Metanephros (tissue), 2 donors: ENCODE data around the gene TP63. TPM values are rescaled to one million over a fixed set of nuclear protein-coding genes. Genes with fewer than 3 reads are reported as not detected.

Source experiments
- small RNA-seq: library from RNA; depleted of rRNA; stranded (forward); fragments of <200 nt; gene quantifications from one replicate; pipeline ENCODE3, GENCODE V24; 2014; ENCODE audit warnings: low replicate concordance
- total RNA-seq: library from RNA; depleted of rRNA; stranded (reverse); fragments of >200 nt; gene quantifications from one replicate; pipeline ENCODE4 v1.2.3, GENCODE V29; 2014

TP63 gene
- 2.9 TPM for total RNA-seq

DNA sequence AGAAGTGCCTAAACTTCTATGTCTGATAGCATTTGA lies at the start of gene TP63:
TSS of gene TP63 (plus strand) at position 17 of the 36 bp plus-strand sequence. CDS start 127 bp downstream, outside the sequence.

Small RNA genes within 50 kb of the gene (small RNA-seq; reads per million reads assigned to genes)
- gene AC078809.1 (not detected), gene MIR944 (0.07 reads per million)
